ENCODE measurements around the gene PPP2CA. TPM values are rescaled to one million over a fixed set of nuclear protein-coding genes. Genes with fewer than 3 reads are reported as not detected.
"Not testable (repeated sequence)": the region's sequence is repeated elsewhere in the genome, so short reads cannot be mapped to it uniquely, and the experiment has no call there.

Gene PPP2CA
- total and polyA plus RNA-seq, 7 experiments from 2014 or later = 89.5 to 168 (median 145) TPM

GRCh38 chr5:134224888-134225779 is 739 bp downstream of the PPP2CA start:
- peak; percentile 27 for ATAC-seq
- peaks cover 0 to 27% (median 13%) of the 10 kb centered on the region in 5 donors for H3K36me3 Mint-ChIP-seq
- Histone ChIP-seq H3K9me3 (ENCODE audit: control insufficient read depth in 2 of 3, low read length in 3 of 3) (no peaks in the 10 kb centered on the region), H3K27me3 (ENCODE audit: control insufficient read depth in 2 of 2, insufficient read depth in 2 of 2, low read length in 2 of 2) (no peaks in the 10 kb centered on the region), H3K4me1 (ENCODE audit: control insufficient read depth in 2 of 2, insufficient read depth in 2 of 2, low read length in 2 of 2) (peaks cover 34 to 41% of the 10 kb centered on the region in 2 donors), H3K36me3 (ENCODE audit: control insufficient read depth in 2 of 3, insufficient read depth in 3 of 3, low read length in 3 of 3) (peaks cover 0 to 14% (median 6%) of the 10 kb centered on the region in 3 experiments), H3K4me3 (ENCODE audit: low read length) (peak overlapping the region; percentile 100), H3K27ac (ENCODE audit: low read depth, low read length) (peak overlapping the region; percentile 100)
- ChIA-PET CTCF (interaction anchor here (0.5 to 2.0 kb wide), 4 partner anchors 41 to 200 kb away, joined by 3 to 8 read pairs (median 5); partner anchors contain the start of gene SKP1), POLR2A (interaction anchor here (0.6 to 5.0 kb wide), 31 partner anchors 9 to 680 kb away, joined by 3 to 55 read pairs (median 5); partner anchors contain the start of genes JADE2, PCBD2, SKP1 and TCF7)
- H3K27me3 Mint-ChIP-seq = no peaks in the 10 kb centered on the region
- peak in 8 of 9 donors; percentile 47 to 76 (median 57) for DNase-seq
- H3K4me3 Mint-ChIP-seq = peak overlapping the region; percentile 66 to 98 (median 96)
- intact Hi-C loops (cut with micrococcal nuclease) = loop anchor here (5.0 to 10.0 kb wide), 4 partner anchors 113 to 1263 kb away; partner anchors contain the start of genes AFF4 (in 1 of the 2), PCBD2 (in 1 of the 2) and TCF7 (in 1 of the 2)
- H3K9me3 Mint-ChIP-seq = peaks cover 0 to 10% (median 0%) of the 10 kb centered on the region in 11 donors
- peaks cover 42 to 65% (median 59%) of the 10 kb centered on the region in 7 donors for H3K4me1 Mint-ChIP-seq
- peak overlapping the region; percentile 95 to 100 (median 98) for H3K27ac Mint-ChIP-seq

- peak overlapping the region; percentile 100 for H3K27ac ChIP-seq (ENCODE audit: low read depth, low read length)
- H3K4me3 Mint-ChIP-seq = peak overlapping the region; percentile 58 to 98 (median 95)
- CTCF ChIA-PET = interaction anchor here (0.6 to 1.0 kb wide), 3 partner anchors 64 to 419 kb away, joined by 3 read pairs; no protein-coding TSS in a partner anchor
- ATAC-seq = no peak
- intact Hi-C loops (cut with micrococcal nuclease) = loop anchor here (10.0 kb wide), 2 partner anchors 381 to 681 kb away; partner anchors contain the start of gene PCBD2 (in 1 of the 2)
- H3K36me3 ChIP-seq (ENCODE audit: control insufficient read depth in 2 of 3, insufficient read depth in 3 of 3, low read length in 3 of 3) = peaks cover 3 to 14% (median 6%) of the 10 kb centered on the region in 3 experiments
- peaks cover 46 to 49% of the 10 kb centered on the region in 2 donors for H3K4me1 ChIP-seq (ENCODE audit: control insufficient read depth in 2 of 2, insufficient read depth in 2 of 2, low read length in 2 of 2)
- no peaks in the 10 kb centered on the region for H3K27me3 Mint-ChIP-seq
- H3K36me3 Mint-ChIP-seq = peaks cover 0 to 27% (median 13%) of the 10 kb centered on the region in 5 donors
- peak overlapping the region; percentile 6 to 99 (median 95) for H3K27ac Mint-ChIP-seq
- H3K4me3 ChIP-seq (ENCODE audit: low read length) = peak overlapping the region; percentile 100
- H3K9me3 Mint-ChIP-seq = peaks cover 0 to 10% (median 0%) of the 10 kb centered on the region in 11 donors
- POLR2A ChIA-PET = interaction anchor here (0.9 to 5.0 kb wide), 3 partner anchors 9 to 148 kb away, joined by 3 to 55 read pairs (median 4); partner anchors contain the start of genes SKP1 and UBE2B
- H3K9me3 ChIP-seq (ENCODE audit: control insufficient read depth in 2 of 3, low read length in 3 of 3) = no peaks in the 10 kb centered on the region
- DNase-seq = no peak
- peaks cover 56 to 80% (median 74%) of the 10 kb centered on the region in 7 donors for H3K4me1 Mint-ChIP-seq
- H3K27me3 ChIP-seq (ENCODE audit: control insufficient read depth in 2 of 2, insufficient read depth in 2 of 2, low read length in 2 of 2) = no peaks in the 10 kb centered on the region
Measured at GRCh38 chr5:134223406-134224248, 2.2 kb downstream of the PPP2CA start.

- peaks cover 3 to 14% (median 6%) of the 10 kb centered on the region in 3 experiments for H3K36me3 ChIP-seq (ENCODE audit: control insufficient read depth in 2 of 3, insufficient read depth in 3 of 3, low read length in 3 of 3)
- not testable (repeated sequence) for H3K9me3 ChIP-seq (ENCODE audit: control insufficient read depth in 2 of 3, low read length in 3 of 3); H3K27me3 Mint-ChIP-seq; H3K27ac ChIP-seq (ENCODE audit: low read depth, low read length); ATAC-seq; H3K27me3 ChIP-seq (ENCODE audit: control insufficient read depth in 2 of 2, insufficient read depth in 2 of 2, low read length in 2 of 2); H3K4me3 ChIP-seq (ENCODE audit: low read length); H3K9me3 Mint-ChIP-seq; DNase-seq
- Mint-ChIP-seq H3K27ac (peak overlapping the region in 5 of 9 donors; percentile 0 to 74 (median 50)), H3K4me1 (peaks cover 59 to 88% (median 81%) of the 10 kb centered on the region in 7 donors), H3K36me3 (peaks cover 0 to 27% (median 13%) of the 10 kb centered on the region in 5 donors), H3K4me3 (peak overlapping the region in 9 of 10 donors; percentile 23 to 96 (median 63))
- CTCF ChIA-PET = interaction anchor here (0.6 to 1.1 kb wide), 3 partner anchors 13 to 124 kb away, joined by 3 read pairs; no protein-coding TSS in a partner anchor
- peaks cover 46 to 53% of the 10 kb centered on the region in 2 donors for H3K4me1 ChIP-seq (ENCODE audit: control insufficient read depth in 2 of 2, insufficient read depth in 2 of 2, low read length in 2 of 2)
- intact Hi-C loops (cut with micrococcal nuclease) = loop anchor here (10.0 kb wide), 2 partner anchors 383 to 683 kb away; partner anchors contain the start of gene PCBD2 (in 1 of the 2)
- POLR2A ChIA-PET = interaction anchor here (0.6 to 1.2 kb wide), 7 partner anchors 16 to 189 kb away, joined by 3 to 5 read pairs (median 3); partner anchors contain the start of gene SKP1
Measured at GRCh38 chr5:134221690-134222089, 4.2 kb downstream of the PPP2CA start.

- Histone ChIP-seq H3K27me3 (ENCODE audit: control insufficient read depth in 2 of 2, insufficient read depth in 2 of 2, low read length in 2 of 2) (no peaks in the 10 kb centered on the region), H3K9me3 (ENCODE audit: control insufficient read depth in 2 of 3, low read length in 3 of 3) (no peaks in the 10 kb centered on the region), H3K36me3 (ENCODE audit: control insufficient read depth in 2 of 3, insufficient read depth in 3 of 3, low read length in 3 of 3) (peaks cover 2 to 4% (median 3%) of the 10 kb centered on the region in 3 experiments), H3K4me1 (ENCODE audit: control insufficient read depth in 2 of 2, insufficient read depth in 2 of 2, low read length in 2 of 2) (peaks cover 38 to 45% of the 10 kb centered on the region in 2 donors), H3K27ac (ENCODE audit: low read depth, low read length) (no peak overlapping the region), H3K4me3 (ENCODE audit: low read length) (no peak overlapping the region)
- Mint-ChIP-seq H3K27ac (peak overlapping the region in 3 of 9 donors; percentile 19 to 69 (median 52)), H3K9me3 (peaks cover 0 to 1% (median 0%) of the 10 kb centered on the region in 11 donors), H3K4me1 (peaks cover 52 to 89% (median 82%) of the 10 kb centered on the region in 7 donors), H3K4me3 (peak overlapping the region in 7 of 10 donors; percentile 10 to 46 (median 36)), H3K36me3 (peaks cover 0 to 29% (median 9%) of the 10 kb centered on the region in 5 donors), H3K27me3 (no peaks in the 10 kb centered on the region)
- ATAC-seq = no peak
- CTCF ChIA-PET = no interaction called here
- intact Hi-C loops (cut with micrococcal nuclease) = loop anchor here in 1 of 2 donors (1.0 kb wide), 1 partner anchor 7 kb away; no protein-coding TSS in a partner anchor
- POLR2A ChIA-PET = interaction anchor here (1.5 kb wide), 1 partner anchor 10 kb away, joined by 7 read pairs; the partner anchor contains the start of gene PPP2CA
- DNase-seq = no peak
Measured at GRCh38 chr5:134215757-134216156, 10.1 kb downstream of the PPP2CA start.

GRCh38 chr5:134211263-134212031 is 14.4 kb downstream of the PPP2CA start:
- H3K36me3 ChIP-seq (ENCODE audit: control insufficient read depth in 2 of 3, insufficient read depth in 3 of 3, low read length in 3 of 3); H3K27me3 Mint-ChIP-seq; H3K27ac ChIP-seq (ENCODE audit: low read depth, low read length); H3K9me3 ChIP-seq (ENCODE audit: control insufficient read depth in 2 of 3, low read length in 3 of 3); H3K9me3 Mint-ChIP-seq; H3K4me3 ChIP-seq (ENCODE audit: low read length); DNase-seq; ATAC-seq; H3K27me3 ChIP-seq (ENCODE audit: control insufficient read depth in 2 of 2, insufficient read depth in 2 of 2, low read length in 2 of 2): not testable (repeated sequence)
- H3K4me1 Mint-ChIP-seq = peaks cover 44 to 84% (median 75%) of the 10 kb centered on the region in 7 donors
- ChIA-PET POLR2A (interaction anchor here (0.7 to 0.8 kb wide), 2 partner anchors 14 to 34 kb away, joined by 3 to 4 read pairs; partner anchors contain the start of gene PPP2CA), CTCF (interaction anchor here (0.7 kb wide), 1 partner anchor 77 kb away, joined by 5 read pairs; no protein-coding TSS in a partner anchor)
- peak overlapping the region in 1 of 9 donors; percentile 87 for H3K27ac Mint-ChIP-seq
- intact Hi-C loops (cut with micrococcal nuclease) = loop anchor here in 1 of 2 donors (2.0 kb wide), 1 partner anchor 15 kb away; the partner anchor contains the start of gene PPP2CA
- peak overlapping the region in 5 of 10 donors; percentile 30 to 62 (median 54) for H3K4me3 Mint-ChIP-seq
- peaks cover 12 to 43% of the 10 kb centered on the region in 2 donors for H3K4me1 ChIP-seq (ENCODE audit: control insufficient read depth in 2 of 2, insufficient read depth in 2 of 2, low read length in 2 of 2)
- peaks cover 0 to 23% (median 3%) of the 10 kb centered on the region in 5 donors for H3K36me3 Mint-ChIP-seq
